Esophagus squamous epithelium (tissue), 4 donors: ENCODE measurements around the gene EXPH5.

ENCODE experiments used
- POLR2A ChIP-seq, 4 donors: fragments of 450-650 bp; IDR thresholded peaks; one replicate each; pipeline ENCODE4 v1.6.1; 2017; ENCODE audit warnings: antibody characterized with exemption in 4 of 4, mild to moderate bottlenecking in 4 of 4, moderate library complexity in 3 of 4
- TF ChIP-seq, protein P1 (sequence below), 6 experiments: fragments of 450-650 bp in 4 of 6; fragments of 200-600 bp in 2 of 6; sonication (generic) in 2 of 6; IDR thresholded peaks; one replicate each; pipeline ENCODE4 v1.5.1; 2016 to 2019; ENCODE audit warnings: antibody characterized with exemption in 6 of 6, mild to moderate bottlenecking in 4 of 6, moderate library complexity in 4 of 6

DNA sequence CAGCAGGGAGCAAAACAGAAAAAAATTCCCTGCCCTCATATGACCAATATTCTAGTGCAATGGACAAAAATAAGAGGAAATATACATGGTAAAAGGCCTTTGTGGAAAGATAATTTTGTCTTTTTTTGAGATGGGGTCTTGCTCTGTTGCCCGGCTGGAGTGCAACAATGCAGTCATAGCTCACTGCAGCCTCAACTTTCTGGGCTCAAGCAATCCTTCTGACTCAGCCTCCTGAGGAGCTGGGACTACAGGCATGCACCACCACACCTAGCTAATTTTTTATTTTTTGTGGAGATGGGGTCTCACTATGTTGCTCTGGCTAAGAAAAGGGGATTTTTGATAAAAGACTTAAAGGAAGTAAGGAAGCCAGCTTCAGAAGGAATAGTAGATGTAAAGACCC, 45.6 kb upstream of the EXPH5 start:
- TF ChIP-seq, protein P1, sequence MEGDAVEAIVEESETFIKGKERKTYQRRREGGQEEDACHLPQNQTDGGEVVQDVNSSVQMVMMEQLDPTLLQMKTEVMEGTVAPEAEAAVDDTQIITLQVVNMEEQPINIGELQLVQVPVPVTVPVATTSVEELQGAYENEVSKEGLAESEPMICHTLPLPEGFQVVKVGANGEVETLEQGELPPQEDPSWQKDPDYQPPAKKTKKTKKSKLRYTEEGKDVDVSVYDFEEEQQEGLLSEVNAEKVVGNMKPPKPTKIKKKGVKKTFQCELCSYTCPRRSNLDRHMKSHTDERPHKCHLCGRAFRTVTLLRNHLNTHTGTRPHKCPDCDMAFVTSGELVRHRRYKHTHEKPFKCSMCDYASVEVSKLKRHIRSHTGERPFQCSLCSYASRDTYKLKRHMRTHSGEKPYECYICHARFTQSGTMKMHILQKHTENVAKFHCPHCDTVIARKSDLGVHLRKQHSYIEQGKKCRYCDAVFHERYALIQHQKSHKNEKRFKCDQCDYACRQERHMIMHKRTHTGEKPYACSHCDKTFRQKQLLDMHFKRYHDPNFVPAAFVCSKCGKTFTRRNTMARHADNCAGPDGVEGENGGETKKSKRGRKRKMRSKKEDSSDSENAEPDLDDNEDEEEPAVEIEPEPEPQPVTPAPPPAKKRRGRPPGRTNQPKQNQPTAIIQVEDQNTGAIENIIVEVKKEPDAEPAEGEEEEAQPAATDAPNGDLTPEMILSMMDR (IDR thresholded peaks at IDR 0.05), result no peak
- no peak for TF ChIP-seq POLR2A (IDR thresholded peaks at IDR 0.05)
